Liver (tissue), 9 donors: ENCODE data around the gene TUNAR. TPM values are rescaled to one million over a fixed set of nuclear protein-coding genes. Genes with fewer than 3 reads are reported as not detected.

Experiments used
- DNase-seq: peaks from one replicate; pipeline ENCODE4 v3.0.0-alpha.2; 2017; ENCODE audit warnings: low spot score
- H3K27ac ChIP-seq, 2 donors: one replicate each; pipeline ENCODE4 v1.7.0; 2013; ENCODE audit warnings: inconsistent platforms in 2 of 2, low read length in 2 of 2, control low read depth in 1 of 2, low read depth in 1 of 2, mild to moderate bottlenecking in 1 of 2
- H3K27me3 ChIP-seq, 4 donors: one replicate each; pipeline versions ENCODE4 v1.6.1 to v1.7.0; 2013; ENCODE audit warnings: low read length in 3 of 4, inconsistent platforms in 1 of 4, mild to moderate bottlenecking in 1 of 4, moderate library complexity in 1 of 4; ENCODE audit not compliant: control insufficient read depth in 4 of 4, insufficient read depth in 4 of 4
- H3K36me3 ChIP-seq, 4 donors: one replicate each; pipeline versions ENCODE4 v1.6.1 to v1.7.0; 2013; ENCODE audit warnings: low read length in 3 of 4, mild to moderate bottlenecking in 3 of 4, low read depth in 1 of 4, moderate library complexity in 1 of 4; ENCODE audit not compliant: control insufficient read depth in 4 of 4, insufficient read depth in 3 of 4
- H3K4me1 ChIP-seq, 4 donors: one replicate each; pipeline versions ENCODE4 v1.6.1 to v1.7.0; 2013; ENCODE audit warnings: low read length in 3 of 4, mild to moderate bottlenecking in 3 of 4, moderate library complexity in 1 of 4; ENCODE audit not compliant: control insufficient read depth in 4 of 4, insufficient read depth in 4 of 4
- H3K4me3 ChIP-seq, 3 donors: one replicate each; pipeline versions ENCODE4 v1.6.1 to v1.7.0; 2013; ENCODE audit warnings: low read length in 3 of 3, control low read depth in 1 of 3, low read depth in 1 of 3, mild to moderate bottlenecking in 1 of 3
- H3K9ac ChIP-seq, 2 donors: one replicate each; pipeline ENCODE4 v1.7.0; 2013; ENCODE audit warnings: low read length in 2 of 2, mild to moderate bottlenecking in 2 of 2, moderate library complexity in 2 of 2, control low read depth in 1 of 2, low read depth in 1 of 2
- H3K9me3 ChIP-seq, 4 donors: one replicate each; pipeline versions ENCODE4 v1.6.1 to v1.7.0; 2013; ENCODE audit warnings: low read length in 3 of 4; ENCODE audit not compliant: control insufficient read depth in 4 of 4
- EGR1 ChIP-seq, 2 donors: IDR thresholded peaks; 2 replicates each; pipeline ENCODE4 v1.6.1; 2016 to 2018; ENCODE audit warnings: antibody characterized with exemption in 2 of 2, low read depth in 2 of 2
- FOXA1 ChIP-seq: IDR thresholded peaks from 2 replicates; pipeline ENCODE4 v1.6.1; 2016; ENCODE audit warnings: antibody characterized with exemption
- FOXA2 ChIP-seq: IDR thresholded peaks from 2 replicates; pipeline ENCODE4 v1.6.1; 2016; ENCODE audit warnings: antibody characterized with exemption
- GABPA ChIP-seq, 2 donors: IDR thresholded peaks in 1 of 2; conservative IDR thresholded peaks in 1 of 2; 2 replicates each; pipeline ENCODE4 v1.6.1; 2016; ENCODE audit warnings: antibody characterized with exemption in 2 of 2, mild to moderate bottlenecking in 1 of 2, moderate library complexity in 1 of 2
- HNF4A ChIP-seq, 2 donors: conservative IDR thresholded peaks; 2 replicates each; pipeline ENCODE4 v1.6.1; 2016; ENCODE audit warnings: antibody characterized with exemption in 2 of 2, mild to moderate bottlenecking in 2 of 2
- HNF4G ChIP-seq: IDR thresholded peaks from 2 replicates; pipeline ENCODE4 v1.6.1; 2016; ENCODE audit warnings: antibody characterized with exemption
- JUND ChIP-seq, 2 donors: IDR thresholded peaks; 2 replicates each; pipeline ENCODE4 v1.6.1; 2016; ENCODE audit warnings: antibody characterized with exemption in 2 of 2
- MAX ChIP-seq: IDR thresholded peaks from 2 replicates; pipeline ENCODE4 v1.6.1; 2016; ENCODE audit warnings: antibody characterized with exemption
- RAD21 ChIP-seq, 2 donors: IDR thresholded peaks; 2 replicates each; pipeline ENCODE4 v1.6.1; 2016; ENCODE audit warnings: antibody characterized with exemption in 2 of 2, mild to moderate bottlenecking in 2 of 2
- REST ChIP-seq: IDR thresholded peaks from 2 replicates; pipeline ENCODE4 v1.6.1; 2016; ENCODE audit warnings: antibody characterized with exemption, mild to moderate bottlenecking
- RXRA ChIP-seq, 2 donors: IDR thresholded peaks; 2 replicates each; pipeline ENCODE4 v1.6.1; 2017 to 2018; ENCODE audit warnings: antibody characterized with exemption in 2 of 2, mild to moderate bottlenecking in 1 of 2
- SP1 ChIP-seq: IDR thresholded peaks from 2 replicates; pipeline ENCODE4 v1.6.1; 2018; ENCODE audit warnings: antibody characterized with exemption, mild to moderate bottlenecking
- TAF1 ChIP-seq: conservative IDR thresholded peaks from 2 replicates; pipeline ENCODE4 v1.6.1; 2016; ENCODE audit warnings: antibody characterized with exemption, mild to moderate bottlenecking
- WGBS: extraction: QIAGEN DNeasy Blood & Tissue Kit; methylation state at CpG from one replicate; pipeline ENCODE4 v1.1.7; 2013; 5-methylcytosine and 5-hydroxymethylcytosine counted together
- polyA plus RNA-seq, 2 donors: library from polyadenylated mRNA; stranded (reverse) in 1 of 2; unstranded in 1 of 2; fragments of 200-250 nt in 1 of 2; fragments of >200 nt in 1 of 2; fragmentation: Nextera tagmentation in 1 of 2; extraction: Ambion mirVana in 1 of 2; gene quantifications; one replicate each; pipeline versions ENCODE4 v1.2.1 to v1.2.3, GENCODE V29; 2013 to 2015
- total RNA-seq, 2 donors: library from RNA; depleted of rRNA; stranded (reverse); fragments of >200 nt; gene quantifications; one replicate each; pipeline ENCODE4 v1.2.3, GENCODE V29; 2014
- TF ChIP-seq, protein P1 (sequence below): IDR thresholded peaks from 2 replicates; pipeline ENCODE4 v1.6.1; 2016; ENCODE audit warnings: antibody characterized with exemption
- TF ChIP-seq, protein P2 (sequence below): fragments of 150-350 bp; IDR thresholded peaks from 2 replicates; pipeline ENCODE4 v1.5.1; 2017; ENCODE audit warnings: improper control_type of control experiment, low read depth, low read length; ENCODE audit not compliant: missing input control
- donor health status: healthy.
- donor health status: healthy.
- donor health status: healthy.
- donor health status: healthy.
- donor health status: healthy.

Gene TUNAR
- total and polyA plus RNA-seq, 4 donors, result 0.14 TPM; not detected in 3

- DNase-seq, result no peak
- Histone ChIP-seq H3K27ac (no peak overlapping the region), H3K9ac (no peak overlapping the region), H3K27me3 (peaks cover 0 to 4% (median 1%) of the 10 kb centered on the region in 4 donors), H3K4me1 (no peaks in the 10 kb centered on the region), H3K9me3 (no peaks in the 10 kb centered on the region), H3K4me3 (no peak overlapping the region), H3K36me3 (no peaks in the 10 kb centered on the region)
- WGBS, result 83% methylated on average over 3 of the region's 3 CpGs
- no peak for TF ChIP-seq FOXA1
Observed at GRCh38 chr14:95891742-95892141, 15.1 kb downstream of the TUNAR start.

DNA sequence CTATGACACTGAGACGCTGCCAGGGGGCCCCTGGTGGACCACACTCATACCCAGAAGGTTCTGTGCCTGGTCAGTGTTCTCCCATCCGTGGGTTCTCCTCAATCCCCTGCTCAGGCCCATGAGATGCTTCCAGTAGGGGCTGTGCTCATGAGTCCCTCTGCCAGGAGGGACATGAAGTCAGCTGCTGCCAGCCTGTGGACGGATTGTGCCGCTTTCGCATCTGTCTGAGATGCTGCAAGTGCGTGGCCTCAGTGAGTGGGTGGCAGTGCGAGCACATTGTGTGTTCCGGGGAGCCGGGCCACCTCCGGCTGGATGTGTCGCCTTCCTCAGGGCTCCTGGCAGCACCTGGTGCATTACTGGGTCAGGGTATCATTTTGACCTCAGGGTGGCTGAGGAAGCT, 15.5 kb downstream of the TUNAR start:
- Histone ChIP-seq H3K9ac (no peak overlapping the region), H3K27me3 (peaks cover 0 to 4% (median 1%) of the 10 kb centered on the region in 4 donors)
- no peak for TF ChIP-seq RXRA (IDR thresholded peaks at IDR 0.05)
- no peak for TF ChIP-seq FOXA1
- no peak for TF ChIP-seq HNF4A (conservative IDR thresholded peaks at IDR 0.05)
- no peak for TF ChIP-seq FOXA2
- TF ChIP-seq RAD21 (IDR thresholded peaks at IDR 0.05), result no peak
- TF ChIP-seq, protein P1, sequence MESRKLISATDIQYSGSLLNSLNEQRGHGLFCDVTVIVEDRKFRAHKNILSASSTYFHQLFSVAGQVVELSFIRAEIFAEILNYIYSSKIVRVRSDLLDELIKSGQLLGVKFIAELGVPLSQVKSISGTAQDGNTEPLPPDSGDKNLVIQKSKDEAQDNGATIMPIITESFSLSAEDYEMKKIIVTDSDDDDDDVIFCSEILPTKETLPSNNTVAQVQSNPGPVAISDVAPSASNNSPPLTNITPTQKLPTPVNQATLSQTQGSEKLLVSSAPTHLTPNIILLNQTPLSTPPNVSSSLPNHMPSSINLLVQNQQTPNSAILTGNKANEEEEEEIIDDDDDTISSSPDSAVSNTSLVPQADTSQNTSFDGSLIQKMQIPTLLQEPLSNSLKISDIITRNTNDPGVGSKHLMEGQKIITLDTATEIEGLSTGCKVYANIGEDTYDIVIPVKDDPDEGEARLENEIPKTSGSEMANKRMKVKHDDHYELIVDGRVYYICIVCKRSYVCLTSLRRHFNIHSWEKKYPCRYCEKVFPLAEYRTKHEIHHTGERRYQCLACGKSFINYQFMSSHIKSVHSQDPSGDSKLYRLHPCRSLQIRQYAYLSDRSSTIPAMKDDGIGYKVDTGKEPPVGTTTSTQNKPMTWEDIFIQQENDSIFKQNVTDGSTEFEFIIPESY, result no peak
- no peak for TF ChIP-seq GABPA (IDR thresholded peaks at IDR 0.05 in 1 of 2, conservative IDR thresholded peaks at IDR 0.05 in 1 of 2)
- TF ChIP-seq, protein P2, sequence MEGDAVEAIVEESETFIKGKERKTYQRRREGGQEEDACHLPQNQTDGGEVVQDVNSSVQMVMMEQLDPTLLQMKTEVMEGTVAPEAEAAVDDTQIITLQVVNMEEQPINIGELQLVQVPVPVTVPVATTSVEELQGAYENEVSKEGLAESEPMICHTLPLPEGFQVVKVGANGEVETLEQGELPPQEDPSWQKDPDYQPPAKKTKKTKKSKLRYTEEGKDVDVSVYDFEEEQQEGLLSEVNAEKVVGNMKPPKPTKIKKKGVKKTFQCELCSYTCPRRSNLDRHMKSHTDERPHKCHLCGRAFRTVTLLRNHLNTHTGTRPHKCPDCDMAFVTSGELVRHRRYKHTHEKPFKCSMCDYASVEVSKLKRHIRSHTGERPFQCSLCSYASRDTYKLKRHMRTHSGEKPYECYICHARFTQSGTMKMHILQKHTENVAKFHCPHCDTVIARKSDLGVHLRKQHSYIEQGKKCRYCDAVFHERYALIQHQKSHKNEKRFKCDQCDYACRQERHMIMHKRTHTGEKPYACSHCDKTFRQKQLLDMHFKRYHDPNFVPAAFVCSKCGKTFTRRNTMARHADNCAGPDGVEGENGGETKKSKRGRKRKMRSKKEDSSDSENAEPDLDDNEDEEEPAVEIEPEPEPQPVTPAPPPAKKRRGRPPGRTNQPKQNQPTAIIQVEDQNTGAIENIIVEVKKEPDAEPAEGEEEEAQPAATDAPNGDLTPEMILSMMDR, result no peak
- no peak for TF ChIP-seq EGR1 (IDR thresholded peaks at IDR 0.05; ENCODE audit: low read depth in 2 of 2)
- TF ChIP-seq JUND (IDR thresholded peaks at IDR 0.05), result no peak
- TF ChIP-seq HNF4G, result no peak
- TF ChIP-seq TAF1, result no peak
- TF ChIP-seq REST, result no peak
- TF ChIP-seq SP1, result no peak
- no peak for TF ChIP-seq MAX

More for the DNA sequence above, 15.5 kb downstream of the TUNAR start:
- Histone ChIP-seq H3K4me3 (no peak overlapping the region), H3K36me3 (no peaks in the 10 kb centered on the region), H3K9me3 (no peaks in the 10 kb centered on the region), H3K4me1 (no peaks in the 10 kb centered on the region), H3K27ac (no peak overlapping the region)
- no peak for DNase-seq
- WGBS, result 82% methylated on average over 11 of the region's 11 CpGs
